Daoy (cell line): Measurements from ENCODE around the gene TCF7. TPM values are rescaled to one million over a fixed set of nuclear protein-coding genes. Genes with fewer than 3 reads are reported as not detected.

Experiments
- DNase-seq: peaks from one replicate; pipeline ENCODE4 v3.0.0-alpha.2; 2015; ENCODE audit warnings: low read depth
- total RNA-seq: library from RNA; depleted of rRNA; stranded (reverse); fragments of >200 nt; shearing (Covaris generic); gene quantifications from 2 replicates; pipeline ENCODE4 v1.2.3, GENCODE V29; 2014

The TCF7 gene
- total RNA-seq, 1 experiment from 2014 or later, result 4.1 TPM

DNA sequence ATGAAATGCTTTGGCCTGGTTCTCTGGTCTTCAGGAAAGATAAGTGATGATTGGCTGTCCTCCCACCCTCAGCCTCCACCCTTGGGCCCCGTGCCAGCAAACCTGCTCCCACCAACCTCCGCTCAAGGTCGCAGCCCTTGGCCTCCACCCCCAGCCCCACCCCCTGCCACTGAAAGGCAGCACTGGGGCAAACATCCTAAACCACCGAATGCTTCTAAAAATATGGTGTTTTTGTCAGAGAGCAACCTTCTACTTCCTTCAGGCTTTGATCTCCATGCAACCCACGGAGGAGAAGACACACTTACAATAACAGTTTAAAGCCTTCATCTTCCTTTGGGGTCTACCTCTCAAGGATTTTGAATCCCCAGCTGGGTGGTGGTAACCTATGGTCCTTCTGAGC lies 24.0 kb upstream of the TCF7 start:
- DNase-seq, result no peak

DNA sequence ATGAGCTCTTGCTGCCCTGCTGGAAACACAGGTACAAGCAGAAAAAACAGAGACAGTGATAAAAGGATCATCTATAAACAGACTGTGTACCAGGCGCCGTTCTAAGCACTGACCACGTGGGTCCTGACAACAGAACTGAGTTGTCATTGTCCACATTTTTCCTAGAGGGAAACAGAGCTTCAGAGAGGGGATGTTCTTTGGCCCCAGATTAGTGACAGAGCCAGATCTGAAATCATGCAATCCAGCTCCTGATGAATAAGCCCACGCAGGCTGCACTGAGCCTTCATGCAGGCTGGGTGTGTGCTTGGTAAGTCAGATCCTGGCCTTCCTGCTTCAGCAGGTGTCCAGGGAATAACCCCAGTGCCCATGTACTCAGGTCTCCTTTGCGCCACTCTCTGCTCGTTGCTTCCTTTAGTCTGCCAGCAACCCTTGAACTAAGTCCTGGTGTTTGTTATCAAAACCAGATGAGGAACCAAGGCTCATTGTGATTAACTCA lies 22.8 kb upstream of the TCF7 start:
- no peak for DNase-seq

DNA sequence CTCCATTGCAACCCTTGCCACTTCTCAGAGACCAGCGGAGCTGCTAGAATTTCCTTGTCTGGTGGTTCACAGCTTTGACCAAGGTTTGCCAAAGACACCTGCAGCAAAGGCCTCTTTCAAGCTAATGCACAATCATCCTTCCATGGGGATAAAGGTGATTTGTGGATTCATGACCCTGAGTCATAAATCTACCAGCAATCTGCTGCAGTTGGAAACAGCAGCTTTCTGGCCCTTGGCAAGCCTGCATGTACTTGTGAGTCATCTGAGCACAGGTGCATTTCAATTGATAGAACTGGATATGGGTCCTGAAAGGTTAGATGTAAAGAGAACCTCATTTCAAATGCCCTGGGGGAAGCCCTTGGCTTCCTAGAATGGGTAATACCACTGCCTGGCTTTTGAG lies 21.6 kb upstream of the TCF7 start:
- peak; percentile 52 for DNase-seq

DNA sequence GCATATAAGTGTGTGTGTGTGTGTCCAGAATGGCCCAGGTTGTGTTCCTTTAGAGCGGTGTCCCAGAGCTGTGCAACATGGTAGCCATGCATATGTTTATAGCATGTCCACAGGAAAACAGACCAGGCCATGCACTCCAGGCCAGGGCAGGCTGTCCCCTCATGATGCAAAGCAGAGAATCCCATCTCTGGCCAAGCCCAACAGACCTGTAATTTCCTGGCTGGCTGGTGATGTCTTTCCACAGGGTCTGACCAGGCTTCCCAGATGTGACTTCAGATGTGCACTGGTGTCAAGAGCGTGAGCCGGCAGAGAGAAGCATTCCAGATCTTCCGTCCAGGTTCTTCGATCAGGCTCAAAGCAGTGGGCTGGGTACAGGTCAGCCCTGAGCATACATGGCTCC lies 21.1 kb upstream of the TCF7 start:
- DNase-seq, result no peak

DNA sequence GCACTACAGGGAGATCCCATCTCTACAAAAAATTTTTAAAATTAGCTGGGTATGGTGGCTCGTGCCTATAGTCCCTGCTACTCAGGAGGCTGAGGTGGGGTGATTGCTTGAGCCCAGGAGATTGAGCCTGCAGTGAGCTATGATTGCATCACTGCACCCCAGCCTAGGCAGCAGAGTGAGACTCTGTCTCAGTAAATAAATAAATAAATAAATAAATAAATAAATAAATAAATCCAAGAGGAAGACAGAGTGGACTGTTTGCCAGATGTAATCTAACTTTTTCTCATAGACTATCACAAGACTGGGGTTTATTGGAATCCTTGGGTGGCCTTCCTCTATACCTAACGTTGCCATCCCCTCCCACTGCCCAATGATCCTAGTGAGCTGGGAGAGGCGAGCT lies 19.2 kb upstream of the TCF7 start:
- no peak for DNase-seq

DNA sequence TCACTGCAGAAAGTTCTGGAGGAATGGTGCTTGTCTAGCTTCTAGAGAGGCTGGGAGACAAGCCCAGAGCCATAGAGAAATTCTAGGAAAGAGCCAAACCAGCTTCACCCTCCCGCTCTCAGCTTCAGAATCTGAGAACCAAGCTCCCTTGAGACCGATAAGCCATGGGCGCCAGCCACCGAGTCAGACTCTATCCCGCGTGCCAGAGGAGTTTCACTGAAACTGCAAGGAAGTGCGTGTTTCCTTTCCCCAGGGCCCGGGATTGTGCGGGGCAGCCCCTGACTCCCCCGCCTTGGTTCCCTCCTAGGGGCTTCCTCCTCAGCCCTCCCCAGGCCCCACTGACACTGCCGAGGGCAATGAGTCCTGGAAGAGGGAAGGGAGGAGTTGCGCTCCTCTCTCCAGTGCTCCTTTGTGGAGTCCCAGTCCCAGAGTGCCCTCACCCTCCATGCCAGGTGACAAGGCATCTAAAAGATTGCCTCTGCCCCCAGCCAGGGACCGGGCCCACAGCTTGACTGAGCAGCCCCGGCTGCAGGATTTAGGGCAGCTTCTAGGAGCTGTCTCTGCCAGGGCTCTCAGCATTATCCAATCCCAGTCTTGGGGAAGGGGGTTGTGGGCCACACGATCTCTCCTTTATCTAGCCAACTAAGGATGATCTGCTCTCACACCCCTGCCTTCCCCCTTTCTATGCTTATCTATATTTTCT lies 18.4 kb upstream of the TCF7 start:
- DNase-seq, result no peak

DNA sequence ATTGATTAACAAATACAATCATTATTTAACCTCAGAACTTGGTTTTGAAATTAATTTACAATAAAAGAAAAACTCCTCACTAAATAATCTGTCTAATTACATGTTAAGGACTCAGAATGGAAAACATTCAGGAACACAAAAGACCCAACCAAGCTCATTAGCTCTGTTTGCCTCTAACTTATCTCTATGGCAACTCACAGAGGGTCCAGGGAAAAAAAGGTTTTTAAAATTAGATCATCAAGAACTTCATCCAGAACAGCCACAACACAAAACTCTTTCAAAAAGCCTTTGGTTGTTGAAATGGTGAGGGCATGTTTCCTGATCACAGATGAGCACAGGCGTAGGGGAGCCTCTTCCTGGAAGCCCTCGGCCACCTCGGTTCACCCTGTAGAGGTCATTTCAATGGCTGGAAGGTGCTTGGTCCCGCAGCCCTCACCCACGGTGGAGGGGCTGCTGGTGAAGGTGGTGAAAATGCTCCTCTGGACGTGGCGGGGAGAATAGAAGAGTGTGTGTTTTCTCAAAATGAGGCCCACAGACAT lies 17.2 kb upstream of the TCF7 start:
- no peak for DNase-seq

DNA sequence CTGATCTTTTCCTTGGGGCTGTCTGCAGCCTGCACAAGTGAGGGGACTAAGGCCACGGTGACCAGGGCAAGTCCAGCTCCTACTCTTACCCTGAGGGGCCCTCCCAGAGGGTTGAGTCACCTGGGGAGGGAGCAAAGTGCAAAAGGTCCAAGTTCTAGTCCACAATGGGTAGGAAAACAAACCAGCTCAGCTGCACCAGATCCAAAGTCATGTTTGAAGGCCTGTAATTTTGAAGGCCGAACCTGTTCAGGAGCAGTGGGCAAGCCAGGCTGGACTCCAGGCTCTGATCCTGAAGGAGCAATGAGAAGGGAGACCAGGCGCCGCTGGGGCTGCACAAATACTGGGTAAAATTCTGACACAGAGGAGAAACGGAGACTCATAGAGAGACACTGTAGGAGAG lies 15.8 kb upstream of the TCF7 start:
- no peak for DNase-seq

DNA sequence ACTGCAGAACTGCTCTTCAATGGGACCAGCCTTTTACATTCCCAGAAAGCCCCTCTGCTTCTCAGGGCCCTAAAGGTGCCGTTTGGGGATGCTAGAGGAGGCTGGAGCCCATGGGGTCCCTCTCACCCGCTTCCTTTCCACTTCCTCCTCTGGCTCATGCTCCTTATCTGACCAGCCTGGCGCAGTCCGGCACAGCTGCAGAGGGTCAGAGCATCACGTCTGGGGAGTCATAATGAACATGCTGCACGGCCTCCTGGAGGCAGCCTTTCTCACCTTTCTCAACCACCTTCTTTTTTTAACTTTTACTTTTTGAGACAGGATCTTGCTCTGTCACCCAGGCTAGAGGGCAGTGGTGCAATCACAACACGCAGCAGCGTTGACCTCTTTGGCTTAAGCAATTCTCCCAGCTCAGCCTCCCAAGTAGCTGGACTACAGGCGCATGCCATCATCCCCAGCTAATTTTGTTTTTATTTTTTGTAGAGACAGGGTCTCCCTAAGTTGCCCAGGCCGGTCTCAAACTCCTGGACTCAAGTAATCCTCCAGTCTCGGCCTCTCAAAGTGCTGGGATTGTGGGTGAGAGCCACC lies 15.1 kb upstream of the TCF7 start:
- no peak for DNase-seq

DNA sequence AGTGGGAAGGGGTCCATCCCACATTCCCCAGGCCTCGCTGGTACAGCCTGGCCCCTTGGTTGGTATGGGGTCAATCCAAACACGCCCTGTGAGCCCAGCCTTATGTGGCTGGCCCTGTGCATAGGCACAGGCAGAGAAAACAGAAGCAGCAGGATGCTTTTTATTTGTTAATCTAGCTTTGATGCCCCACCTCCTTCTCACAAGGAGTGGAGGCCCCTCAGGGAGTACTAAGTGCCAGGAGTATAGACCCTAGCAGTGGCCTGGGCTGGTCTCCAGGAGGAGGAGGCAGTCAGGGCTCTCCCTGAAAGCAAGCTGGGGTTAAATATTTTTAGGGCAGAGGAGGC lies 14.6 kb upstream of the TCF7 start:
- DNase-seq, result no peak

DNA sequence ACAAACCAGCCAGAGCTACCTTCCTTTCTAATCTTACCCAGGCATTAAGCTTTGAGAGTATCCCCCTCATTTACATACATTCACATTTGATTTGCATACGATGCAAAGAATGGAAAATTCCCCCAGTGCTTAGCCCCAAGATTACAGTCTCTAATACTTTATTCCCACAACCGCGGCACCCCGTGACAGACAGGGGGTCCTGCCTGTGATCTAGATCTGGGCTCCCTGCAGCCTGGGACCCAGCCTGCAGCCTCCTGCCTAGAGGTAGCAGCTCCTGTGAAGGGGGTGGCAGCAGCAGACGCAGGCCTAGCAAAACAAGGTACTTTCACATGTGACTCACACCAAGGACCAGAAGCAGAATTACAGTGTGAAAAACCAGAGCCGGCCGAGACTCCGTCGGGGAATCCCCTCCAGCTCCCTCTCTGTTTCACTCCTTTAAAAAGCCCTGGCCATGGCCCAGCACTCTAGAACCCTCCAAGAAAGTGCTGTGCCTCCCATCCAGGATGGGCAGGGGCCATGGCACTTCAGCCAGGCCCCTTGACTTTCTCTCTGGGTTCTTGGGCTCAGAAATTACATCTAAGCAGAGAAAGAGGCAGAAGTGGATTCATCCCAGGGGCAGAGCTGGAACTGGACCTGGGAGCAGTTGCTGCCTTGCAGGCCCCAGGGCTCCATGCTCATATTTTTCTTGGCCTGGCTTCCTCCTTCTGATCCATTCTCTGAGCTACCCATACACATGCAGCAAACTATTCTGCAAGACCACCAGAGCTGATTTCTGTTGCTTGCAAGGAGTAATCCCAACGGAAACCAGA lies 14.0 kb upstream of the TCF7 start:
- DNase-seq, result peak; percentile 86

DNA sequence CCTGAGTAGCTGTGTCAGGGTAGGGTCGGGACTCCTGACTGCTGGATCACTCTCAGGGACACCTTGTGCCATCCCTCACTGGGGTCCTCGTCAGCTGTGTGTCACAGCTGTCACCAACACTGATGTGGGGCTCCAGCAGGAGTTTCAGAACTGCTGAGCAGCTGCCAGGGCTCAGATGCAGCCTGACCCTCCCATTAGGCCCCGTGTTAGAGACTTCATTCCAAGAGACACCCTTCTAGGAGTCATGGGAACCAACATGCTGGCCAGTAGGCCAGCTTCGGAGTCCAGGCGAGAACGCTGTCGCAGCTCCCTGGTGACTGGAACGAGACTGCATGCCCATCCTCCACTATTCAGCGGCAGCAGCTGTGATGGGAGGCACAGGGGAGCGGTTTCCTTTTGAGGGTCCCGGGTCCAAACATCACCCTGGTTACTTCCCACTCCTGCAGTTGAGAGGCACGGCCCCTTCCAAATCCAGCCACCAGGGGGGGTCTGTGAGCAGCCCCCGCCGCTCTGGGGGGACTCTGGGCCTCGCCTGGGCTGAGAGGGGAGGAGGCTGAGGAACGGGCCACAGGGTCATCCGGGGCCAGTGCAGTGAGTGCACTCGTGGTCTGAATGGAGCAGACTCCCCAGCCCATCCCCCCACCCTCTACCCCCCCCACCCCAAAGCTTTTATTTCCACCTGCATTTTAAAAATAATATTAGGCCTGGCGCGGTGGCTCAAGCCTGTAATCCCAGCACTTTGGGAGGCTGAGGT lies 12.6 kb upstream of the TCF7 start:
- DNase-seq, result peak; percentile 62

DNA sequence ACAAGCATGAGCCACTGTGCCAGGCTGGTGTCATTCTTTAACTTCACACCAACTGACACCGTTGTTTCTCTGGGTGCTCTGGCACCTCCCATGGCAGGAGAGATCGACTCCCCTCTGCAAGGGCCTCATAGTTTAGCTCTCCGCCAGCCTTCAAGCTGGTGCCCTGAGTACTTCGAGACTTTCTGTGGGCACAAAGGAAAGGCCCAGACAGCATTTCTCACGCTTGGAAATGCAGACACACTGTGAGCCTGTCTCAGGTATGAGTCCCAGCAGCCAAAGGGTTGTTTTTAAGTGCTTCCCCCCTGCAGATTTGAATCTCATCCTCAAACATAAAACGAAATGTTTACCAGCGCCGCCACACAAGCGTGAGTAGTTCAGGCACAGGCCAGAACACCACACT lies 11.1 kb upstream of the TCF7 start:
- DNase-seq, result no peak

DNA sequence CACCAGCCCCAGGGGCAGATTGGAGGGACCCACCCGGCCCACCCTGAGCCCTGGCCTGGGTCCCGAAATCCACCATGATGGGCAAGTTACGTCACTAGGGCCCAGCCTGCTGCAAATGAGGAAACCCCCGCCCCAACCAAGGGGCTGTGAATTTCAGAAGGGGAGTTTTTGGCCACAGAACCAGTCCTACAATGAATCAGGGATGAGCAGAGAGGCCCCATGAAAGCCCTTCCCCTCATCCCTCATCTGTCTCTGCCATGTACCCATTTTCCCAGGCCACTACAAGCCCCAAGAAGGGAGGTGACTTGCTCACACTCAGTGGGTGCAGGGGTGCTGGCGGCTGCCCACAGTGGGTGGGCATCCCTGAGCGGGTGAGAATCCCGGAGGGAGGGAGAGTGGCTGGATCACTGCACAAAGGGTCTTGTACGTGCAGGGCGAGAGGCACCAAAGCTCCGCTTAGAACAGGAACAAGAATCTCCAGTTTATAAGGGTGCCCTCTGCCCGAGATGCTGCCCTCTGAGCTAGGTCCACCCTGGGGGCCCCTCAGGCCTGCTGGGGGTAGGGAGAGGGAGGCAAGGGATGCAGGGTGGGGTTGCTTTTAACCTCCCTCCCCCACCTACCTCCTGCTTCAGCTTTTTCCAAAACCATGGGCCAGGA lies 10.4 kb upstream of the TCF7 start:
- no peak for DNase-seq

DNA sequence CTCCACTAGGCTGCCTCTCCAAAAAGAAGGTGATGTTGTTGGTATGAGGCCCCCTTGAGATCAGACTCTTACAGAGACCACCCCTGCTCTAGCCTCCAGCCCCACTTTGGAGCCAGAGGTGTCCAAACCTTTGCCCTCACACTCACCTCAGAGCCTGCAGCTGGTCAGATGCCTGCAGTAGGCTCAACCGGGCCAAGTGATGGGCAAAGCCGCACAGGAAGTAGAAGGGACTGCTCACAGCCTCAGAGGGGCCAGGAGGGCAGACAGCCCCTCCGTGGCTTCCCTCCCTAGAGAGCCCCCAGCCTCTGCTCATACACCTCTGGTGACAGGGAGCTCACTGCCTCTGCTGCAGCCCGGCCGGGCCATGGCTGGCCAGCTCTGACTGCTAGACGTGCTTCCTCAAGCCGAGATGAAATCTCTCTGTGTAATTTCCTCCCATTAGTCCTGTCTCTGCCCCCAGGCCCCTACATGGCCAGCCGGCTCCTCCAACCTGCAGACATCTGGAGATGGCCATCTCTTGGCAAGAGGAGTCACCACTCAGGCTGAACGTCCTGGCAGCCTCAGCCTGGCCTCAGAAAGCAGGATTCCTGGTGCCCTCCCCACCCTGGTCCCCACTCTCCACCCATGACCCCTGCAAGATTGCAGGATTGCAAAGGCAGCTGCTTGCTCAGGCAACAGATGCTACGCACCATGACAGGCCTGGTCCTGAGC lies 7.3 kb upstream of the TCF7 start:
- no peak for DNase-seq

DNA sequence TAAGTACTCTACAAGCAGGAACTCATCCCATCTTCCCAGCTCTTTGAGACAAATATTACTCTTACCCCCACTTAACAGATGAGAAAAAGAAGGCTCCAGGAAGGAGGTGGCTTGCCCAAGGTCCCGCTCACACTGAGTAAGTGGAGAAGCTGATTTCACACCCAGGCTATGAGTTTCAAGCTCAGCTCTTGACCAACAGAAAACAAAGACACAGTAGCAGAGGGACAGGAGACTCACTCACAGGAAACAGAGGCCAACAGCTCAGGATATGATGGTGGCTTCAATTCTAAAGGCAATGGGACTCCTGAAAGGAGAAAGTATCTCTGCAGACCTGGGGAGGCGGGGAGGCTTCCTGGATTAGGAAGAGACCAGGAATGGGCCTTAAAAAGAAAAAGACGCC lies 6.7 kb upstream of the TCF7 start:
- DNase-seq, result no peak

DNA sequence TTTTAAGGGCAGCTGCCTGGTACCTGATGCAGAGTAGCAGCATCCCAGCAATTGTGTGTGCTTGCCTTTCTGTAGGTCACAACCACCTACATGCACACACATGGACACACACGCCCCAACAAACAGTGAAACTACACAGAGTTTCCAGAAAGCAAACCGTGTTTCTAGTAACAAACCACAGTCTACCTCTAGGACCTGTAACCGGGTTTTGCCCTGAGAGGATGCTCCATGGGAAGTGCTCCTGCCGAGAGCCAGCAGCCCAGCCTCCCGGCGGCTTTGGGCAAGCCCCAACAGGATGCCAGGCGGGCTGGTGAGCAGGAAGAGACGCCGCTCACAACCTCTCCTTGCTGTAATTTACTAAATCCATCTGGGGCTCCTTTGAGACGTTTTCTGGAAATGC lies 4.1 kb upstream of the TCF7 start:
- DNase-seq, result no peak

DNA sequence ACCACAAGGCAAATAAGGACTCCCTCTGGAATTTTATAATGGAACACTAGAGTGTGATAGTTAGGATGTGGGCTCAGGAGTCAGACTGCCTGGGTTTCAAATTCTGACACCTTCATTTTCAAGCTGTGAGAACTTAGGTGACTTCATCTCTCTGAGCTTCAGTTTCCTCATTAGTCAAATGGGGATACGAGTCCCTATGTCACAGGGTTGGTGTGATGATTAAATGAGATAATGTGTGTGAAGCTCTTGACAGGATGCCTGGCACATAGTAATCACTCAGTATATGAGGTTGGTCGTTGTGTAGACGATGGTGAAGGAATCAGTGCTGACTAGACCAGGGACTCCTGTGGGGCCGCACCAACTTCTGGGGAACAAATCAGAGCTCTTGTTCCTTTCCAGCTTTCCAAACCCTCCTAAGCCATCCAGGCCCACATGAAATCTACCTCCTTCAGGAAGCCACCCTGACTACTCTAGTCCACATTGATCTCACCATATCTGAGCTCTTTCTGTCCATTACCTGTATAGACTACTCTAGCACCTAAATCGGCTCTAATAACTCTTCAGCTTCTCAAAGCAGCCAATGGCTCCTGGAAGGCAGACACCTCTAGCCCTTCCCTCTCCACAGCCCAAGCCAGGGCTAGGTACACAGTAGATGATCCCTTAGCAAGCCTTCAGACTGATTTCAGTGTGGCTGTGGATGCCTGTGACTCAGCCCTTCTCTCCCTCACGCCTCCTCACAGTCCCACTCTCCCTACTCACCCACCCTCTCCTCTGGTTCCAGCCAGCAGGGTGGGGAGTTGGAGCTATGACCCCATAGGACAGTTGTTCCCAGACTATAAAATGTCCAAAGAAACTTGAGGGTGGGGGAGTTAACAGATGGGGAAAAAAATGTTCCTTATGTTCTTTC lies 2.5 kb upstream of the TCF7 start:
- DNase-seq, result peak; percentile 69

DNA sequence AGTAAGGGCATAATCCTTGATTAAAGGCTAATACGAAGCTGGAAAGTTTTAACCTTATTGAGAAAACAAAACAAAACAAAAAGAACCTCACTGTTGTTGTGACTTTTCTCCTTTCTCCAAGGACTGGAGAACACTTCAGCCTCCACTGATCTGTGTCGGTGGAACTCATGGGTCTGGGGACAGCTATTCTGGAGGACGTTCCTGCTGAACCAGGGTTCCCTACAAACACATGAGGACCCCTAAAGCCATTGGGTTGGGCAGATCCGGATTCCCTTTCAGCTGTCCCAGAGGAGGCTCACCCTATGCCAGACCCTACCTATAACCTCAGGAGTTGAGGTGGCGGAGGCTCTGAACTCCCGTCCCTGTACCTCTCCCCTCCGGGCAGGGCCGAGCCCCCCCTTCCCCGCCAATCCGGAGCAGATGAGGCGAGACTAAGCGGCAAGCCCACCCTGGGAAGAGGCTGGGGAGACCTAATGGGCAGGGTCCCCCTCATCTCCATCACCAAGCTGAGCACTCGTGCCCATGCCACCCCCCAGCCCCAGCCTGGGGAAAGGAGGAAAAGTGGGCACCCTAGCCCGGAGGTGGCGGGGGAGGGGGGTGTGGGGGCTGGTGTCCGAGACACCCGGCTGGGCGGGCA lies 1.6 kb upstream of the TCF7 start:
- DNase-seq, result no peak
